H1 (cell line): ENCODE results near the gene LRRFIP1. TPM values are rescaled to one million over a fixed set of nuclear protein-coding genes. Genes with fewer than 3 reads are reported as not detected.

ENCODE experiments used
- CTCF ChIA-PET: fragments of 300-600 bp; sonication (Branson Sonifier 250); formaldehyde crosslinking; loops from one replicate; lab custom pipeline; 2021; ENCODE audit not compliant: partially characterized antibody; lab: Charles Lee
- POLR2A ChIA-PET: fragments of 300-600 bp; sonication (Branson Sonifier 250); formaldehyde crosslinking; loops from one replicate; lab custom pipeline; 2021; ENCODE audit warnings: inconsistent platforms; ENCODE audit not compliant: partially characterized antibody; lab: Charles Lee
- DNase-seq, 2 experiments: peaks; one replicate each; pipeline versions ENCODE4 v3.0.0 to v3.0.0-alpha.2; 2010 to 2022; ENCODE audit warnings: low spot score in 2 of 2, low read depth in 1 of 2, mixed read lengths in 1 of 2
- FAIRE-seq: peaks from 2 replicates; lab custom pipeline; 2011; peaks lifted over from hg19 to GRCh38; lab: Jason Lieb, UNC
- H2AFZ ChIP-seq: 2 replicates; pipeline ENCODE4 v1.8.1; 2012; ENCODE audit warnings: low read length, inconsistent platforms
- H2AK5ac ChIP-seq: 2 replicates; pipeline ENCODE4 v1.6.1; 2013; ENCODE audit warnings: low read depth, low read length
- H2BK120ac ChIP-seq: replicated peaks from 2 replicates; pipeline ENCODE3; 2013; ENCODE audit warnings: low read depth, low read length, inconsistent platforms
- H2BK12ac ChIP-seq: 2 replicates; pipeline ENCODE4 v1.6.1; 2013; ENCODE audit warnings: low read depth, low read length
- H2BK15ac ChIP-seq: 2 replicates; pipeline ENCODE4 v1.6.1; 2013; ENCODE audit warnings: low read length
- H2BK20ac ChIP-seq: 2 replicates; pipeline ENCODE4 v1.6.1; 2013; ENCODE audit warnings: low read length
- H2BK5ac ChIP-seq: 2 replicates; pipeline ENCODE4 v1.6.1; 2013; ENCODE audit warnings: low read depth, low read length
- H3K14ac ChIP-seq: 2 replicates; pipeline ENCODE4 v1.6.1; 2013; ENCODE audit warnings: inconsistent platforms; ENCODE audit not compliant: insufficient read length
- H3K18ac ChIP-seq: 2 replicates; pipeline ENCODE4 v1.6.1; 2013; ENCODE audit warnings: low read length; ENCODE audit errors: extremely low read depth
- H3K23ac ChIP-seq: 2 replicates; pipeline ENCODE4 v1.6.1; 2013; ENCODE audit warnings: inconsistent platforms; ENCODE audit not compliant: insufficient read length
- H3K23me2 ChIP-seq: 2 replicates; pipeline ENCODE4 v1.6.1; 2013; ENCODE audit warnings: low read depth, low read length
- H3K27ac ChIP-seq: 2 replicates; pipeline ENCODE4 v1.6.1; 2011; ENCODE audit warnings: low read depth, low read length, inconsistent platforms
- H3K27me3 ChIP-seq, 4 experiments: replicated peaks in 1 of 4; 1 replicate in 1 of 4; 2 replicates in 3 of 4; pipeline versions ENCODE4 v1.6.1 to v1.8.1; 2011 to 2013; ENCODE audit warnings: low read length in 3 of 4, mild to moderate bottlenecking in 3 of 4, inconsistent platforms in 2 of 4, mixed read lengths in 2 of 4, moderate library complexity in 1 of 4; ENCODE audit not compliant: control insufficient read depth in 3 of 4, insufficient read depth in 3 of 4; ENCODE audit errors: extremely low read depth in 1 of 4
- H3K36me3 ChIP-seq, 4 experiments: 2 replicates each; pipeline versions ENCODE4 v1.6.1 to v1.8.1; 2011 to 2013; ENCODE audit warnings: mild to moderate bottlenecking in 4 of 4, low read length in 3 of 4, moderate library complexity in 2 of 4, control low read depth in 1 of 4, inconsistent platforms in 1 of 4; ENCODE audit not compliant: insufficient read depth in 4 of 4, control insufficient read depth in 2 of 4
- H3K4ac ChIP-seq: replicated peaks from 2 replicates; pipeline ENCODE3; 2013; ENCODE audit warnings: low read length, low read depth, mixed read lengths, inconsistent platforms; ENCODE audit not compliant: insufficient read length
- H3K4me1 ChIP-seq, 4 experiments: replicated peaks in 1 of 4; 1 replicate in 1 of 4; 2 replicates in 3 of 4; pipeline versions ENCODE4 v1.6.1 to v1.8.1; 2011 to 2013; ENCODE audit warnings: low read length in 3 of 4, inconsistent platforms in 2 of 4, mixed read lengths in 1 of 4; ENCODE audit not compliant: insufficient read depth in 4 of 4, control insufficient read depth in 3 of 4
- H3K4me2 ChIP-seq, 2 experiments: 2 replicates each; pipeline versions ENCODE4 v1.6.1 to v1.8.1; 2011 to 2013; ENCODE audit warnings: low read depth in 2 of 2, low read length in 2 of 2, control low read depth in 1 of 2, inconsistent platforms in 1 of 2, mild to moderate bottlenecking in 1 of 2; ENCODE audit not compliant: insufficient read depth in 1 of 2
- H3K4me3 ChIP-seq, 4 experiments: fragments of 200-600, 300-600 bp in 1 of 4; sonication (generic), shearing (Covaris generic), sonication (Bioruptor Twin) in 1 of 4; 2 replicates each; pipeline versions ENCODE4 v1.5.1 to v1.8.1; 2011 to 2016; ENCODE audit warnings: low read length in 4 of 4, low read depth in 3 of 4, control low read depth in 2 of 4, inconsistent platforms in 2 of 4, mild to moderate bottlenecking in 2 of 4, mixed read lengths in 1 of 4, moderate library complexity in 1 of 4; ENCODE audit not compliant: insufficient read depth in 2 of 4; ENCODE audit errors: extremely low read depth in 1 of 4
- H3K56ac ChIP-seq: replicated peaks from 2 replicates; pipeline ENCODE3; 2013; ENCODE audit warnings: low read depth, mild to moderate bottlenecking, mixed read lengths, low read length, inconsistent platforms; ENCODE audit not compliant: insufficient read length
- H3K79me1 ChIP-seq: 2 replicates; pipeline ENCODE4 v1.6.1; 2013; ENCODE audit warnings: low read depth, low read length, control low read depth
- H3K79me2 ChIP-seq, 2 experiments: 2 replicates each; pipeline versions ENCODE4 v1.6.1 to v1.8.1; 2012 to 2013; ENCODE audit warnings: low read length in 2 of 2, mild to moderate bottlenecking in 2 of 2, inconsistent platforms in 1 of 2; ENCODE audit not compliant: insufficient read depth in 2 of 2, control insufficient read depth in 1 of 2
- H3K9ac ChIP-seq, 4 experiments: replicated peaks in 1 of 4; 1 replicate in 1 of 4; 2 replicates in 3 of 4; pipeline versions ENCODE4 v1.6.1 to v1.8.1; 2011 to 2013; ENCODE audit warnings: low read depth in 3 of 4, low read length in 3 of 4, control low read depth in 2 of 4, mild to moderate bottlenecking in 2 of 4, moderate library complexity in 2 of 4, inconsistent platforms in 1 of 4; ENCODE audit errors: extremely low read depth in 1 of 4
- H3K9me3 ChIP-seq, 2 experiments: 2 replicates each; pipeline versions ENCODE4 v1.6.1 to v1.8.1; 2012 to 2013; ENCODE audit warnings: mild to moderate bottlenecking in 2 of 2, moderate library complexity in 2 of 2, control low read depth in 1 of 2, inconsistent platforms in 1 of 2, low read depth in 1 of 2, low read length in 1 of 2, mixed read lengths in 1 of 2; ENCODE audit not compliant: insufficient read depth in 2 of 2
- H4K20me1 ChIP-seq, 2 experiments: replicated peaks in 1 of 2; 2 replicates each; pipeline versions ENCODE3 to v1.8.1; 2011 to 2013; ENCODE audit warnings: inconsistent platforms in 2 of 2, low read length in 2 of 2, mild to moderate bottlenecking in 1 of 2; ENCODE audit not compliant: insufficient read depth in 2 of 2, control insufficient read depth in 1 of 2
- H4K5ac ChIP-seq: 2 replicates; pipeline ENCODE4 v1.6.1; 2013; ENCODE audit warnings: low read length, low read depth, mixed read lengths, inconsistent platforms; ENCODE audit not compliant: insufficient read length
- H4K8ac ChIP-seq: 2 replicates; pipeline ENCODE4 v1.8.0; 2013; ENCODE audit warnings: mild to moderate bottlenecking, moderate library complexity, low read length, inconsistent platforms; ENCODE audit not compliant: insufficient read depth; ENCODE audit errors: extremely low read depth
- H4K91ac ChIP-seq: replicated peaks from 2 replicates; pipeline ENCODE3; 2013; ENCODE audit warnings: low read length, mixed read lengths, inconsistent platforms; ENCODE audit not compliant: insufficient read length
- ASH2L ChIP-seq: fragments of 200-600, 300-600 bp; sonication (generic); IDR thresholded peaks from one replicate; pipeline ENCODE4 v1.7.1; 2017; ENCODE audit warnings: low read length
- CBX5 ChIP-seq: fragments of 300-800, 300-1000 bp; sonication (generic); IDR thresholded peaks from 2 replicates; pipeline ENCODE4 v1.7.1; 2016; ENCODE audit warnings: antibody characterized with exemption, low read length, low read depth
- CREB1 ChIP-seq: IDR thresholded peaks from 2 replicates; pipeline ENCODE4 v1.6.1; 2012; ENCODE audit warnings: inconsistent platforms
- HDAC2 ChIP-seq, 2 experiments: fragments of 300-600 bp in 1 of 2; sonication (generic) in 1 of 2; IDR thresholded peaks; 2 replicates each; pipeline ENCODE4 v1.6.1; 2011 to 2012; ENCODE audit warnings: low read depth in 2 of 2, low read length in 2 of 2, mild to moderate bottlenecking in 2 of 2, moderate library complexity in 2 of 2, borderline replicate concordance in 1 of 2, inconsistent platforms in 1 of 2
- HDAC6 ChIP-seq: IDR thresholded peaks from one replicate; pipeline ENCODE4 v1.7.1; 2012; ENCODE audit warnings: low read depth, mild to moderate bottlenecking, inconsistent platforms, low read length, moderate library complexity
- KDM4A ChIP-seq: IDR thresholded peaks from one replicate; pipeline ENCODE4 v1.7.1; 2012; ENCODE audit warnings: low read depth, mild to moderate bottlenecking, moderate library complexity, low read length, inconsistent platforms; ENCODE audit not compliant: severe bottlenecking
- NRF1 ChIP-seq: IDR thresholded peaks from 2 replicates; pipeline ENCODE4 v1.6.1; 2011; ENCODE audit warnings: mild to moderate bottlenecking, low read depth, low read length, improper control_type of control experiment
- SP4 ChIP-seq: IDR thresholded peaks from 2 replicates; pipeline ENCODE4 v1.6.1; 2012; ENCODE audit warnings: low read length, inconsistent platforms
- TBP ChIP-seq: IDR thresholded peaks from 2 replicates; pipeline ENCODE4 v1.6.1; 2011; ENCODE audit warnings: low read depth, low read length, improper control_type of control experiment
- TEAD4 ChIP-seq: IDR thresholded peaks from 2 replicates; pipeline ENCODE4 v1.6.1; 2012; ENCODE audit warnings: low read depth, low read length, inconsistent platforms, mixed read lengths
- ZNF274 ChIP-seq: IDR thresholded peaks from 2 replicates; pipeline ENCODE4 v1.7.0; 2012; ENCODE audit warnings: low read length, borderline replicate concordance; ENCODE audit errors: extremely low read depth
- WGBS, 2 experiments: shearing (Covaris generic) in 1 of 2; methylation state at CpG; one replicate each; pipeline versions ENCODE4 v1.1.6 to v1.1.7; 2013 to 2015; ENCODE audit warnings: low lambda C conversion rate in 2 of 2, mixed read lengths in 2 of 2, inconsistent platforms in 1 of 2, low coverage in 1 of 2, missing lambda C conversion rate in 1 of 2; ENCODE audit not compliant: insufficient replicate concordance in 2 of 2, insufficient coverage in 1 of 2, insufficient read length in 1 of 2; ENCODE audit errors: extremely low coverage in 1 of 2, missing lambda C conversion rate in 1 of 2; 5-methylcytosine and 5-hydroxymethylcytosine counted together
- polyA plus RNA-seq, 7 experiments: library from polyadenylated mRNA; depleted of rRNA in 3 of 7; stranded (reverse) in 5 of 7; unstranded in 2 of 7; fragments of >200 nt in 5 of 7; fragments of 200-250 nt in 2 of 7; gene quantifications; 1 replicate in 5 of 7; 2 replicates in 1 of 7; 4 replicates in 1 of 7; pipeline versions ENCODE4 v1.2.1 to v1.2.3, GENCODE V29; 2011 to 2013; ENCODE audit warnings: missing spikeins in 2 of 7, mixed read lengths in 2 of 7
- total RNA-seq: library from RNA; stranded (reverse); fragmentation: NEBNext Ultra II Directional; extraction: Animal tissue kit (Norgen Biotek cat#: 25700); gene quantifications from 2 replicates; pipeline ENCODE4 v1.2.1, GENCODE V29; 2021
- TF ChIP-seq, protein P1 (sequence below): IDR thresholded peaks from 2 replicates; pipeline ENCODE4 v1.6.1; 2012; ENCODE audit warnings: low read length, inconsistent platforms
- TF ChIP-seq, protein P2 (sequence below): IDR thresholded peaks from 2 replicates; pipeline ENCODE4 v1.6.1; 2011; ENCODE audit warnings: low read depth, mild to moderate bottlenecking, low read length; ENCODE audit not compliant: insufficient read depth

Gene LRRFIP1
- total and polyA plus RNA-seq, 2 of the 8 experiments (the other 6 are each of a cell fraction or from before 2014, with no cell fraction given), result 12.1 to 75.8 TPM

DNA sequence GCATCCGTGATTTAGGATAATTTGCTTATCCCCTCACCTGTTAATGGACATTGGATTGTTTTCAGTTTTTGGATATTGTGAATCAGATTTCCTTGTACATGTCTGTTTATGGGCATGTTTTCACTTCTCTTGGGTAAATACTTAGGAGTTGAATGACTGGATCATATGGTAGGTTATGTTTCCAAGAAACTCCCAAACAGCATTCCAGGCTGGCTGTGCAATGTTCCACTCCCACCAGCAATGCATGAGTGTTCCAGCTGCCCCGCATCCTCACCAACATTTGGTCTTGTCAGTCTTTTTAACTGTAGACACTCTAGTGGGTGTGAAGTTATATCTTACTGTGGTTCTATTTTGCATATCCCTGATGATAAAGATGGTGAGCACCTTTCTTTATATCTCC lies 8.9 kb upstream of the LRRFIP1 start:
- no peak for DNase-seq
- Histone ChIP-seq H3K36me3 (no peaks in the 10 kb centered on the region), H3K4me3 (no peak overlapping the region), H3K27ac (no peak overlapping the region), H3K18ac (no peak overlapping the region), H2AFZ (no peak overlapping the region), H2BK20ac (no peak overlapping the region), H3K23ac (no peak overlapping the region), H2BK15ac (no peak overlapping the region), H3K56ac (no peak overlapping the region), H3K79me2 (no peaks in the 10 kb centered on the region), H2BK12ac (no peak overlapping the region), H3K4me2 (no peak overlapping the region), H3K9me3 (no peaks in the 10 kb centered on the region), H2AK5ac (no peak overlapping the region), H3K4ac (no peak overlapping the region), H4K91ac (no peak overlapping the region), H2BK120ac (no peak overlapping the region), H4K8ac (no peak overlapping the region), H4K20me1 (no peaks in the 10 kb centered on the region), H4K5ac (no peak overlapping the region), H3K4me1 (peaks cover 7 to 21% (median 17%) of the 10 kb centered on the region in 4 experiments), H3K27me3 (no peaks in the 10 kb centered on the region; a peak in 1 of 7 replicates), H3K14ac (no peak overlapping the region), H3K9ac (no peak overlapping the region), H3K79me1 (no peaks in the 10 kb centered on the region), H3K23me2 (no peaks in the 10 kb centered on the region), H2BK5ac (no peak overlapping the region)
- WGBS, 2 experiments, result 91% methylated on average over 2 of the region's 2 CpGs; no CpG with 5 or more reads in 1 of the 2 experiments
- ChIA-PET CTCF (interaction anchor here (0.5 to 0.6 kb wide), 2 partner anchors 65 to 89 kb away, joined by 3 to 4 read pairs; no protein-coding TSS in a partner anchor), POLR2A (no interaction called here)
- FAIRE-seq, result no peak
- TF ChIP-seq, protein P1, sequence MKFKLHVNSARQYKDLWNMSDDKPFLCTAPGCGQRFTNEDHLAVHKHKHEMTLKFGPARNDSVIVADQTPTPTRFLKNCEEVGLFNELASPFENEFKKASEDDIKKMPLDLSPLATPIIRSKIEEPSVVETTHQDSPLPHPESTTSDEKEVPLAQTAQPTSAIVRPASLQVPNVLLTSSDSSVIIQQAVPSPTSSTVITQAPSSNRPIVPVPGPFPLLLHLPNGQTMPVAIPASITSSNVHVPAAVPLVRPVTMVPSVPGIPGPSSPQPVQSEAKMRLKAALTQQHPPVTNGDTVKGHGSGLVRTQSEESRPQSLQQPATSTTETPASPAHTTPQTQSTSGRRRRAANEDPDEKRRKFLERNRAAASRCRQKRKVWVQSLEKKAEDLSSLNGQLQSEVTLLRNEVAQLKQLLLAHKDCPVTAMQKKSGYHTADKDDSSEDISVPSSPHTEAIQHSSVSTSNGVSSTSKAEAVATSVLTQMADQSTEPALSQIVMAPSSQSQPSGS, result no peak
- TF ChIP-seq HDAC2 (IDR thresholded peaks at IDR 0.05; ENCODE audit: borderline replicate concordance in 1 of 2, low read depth in 2 of 2, low read length in 2 of 2), result no peak
- TF ChIP-seq TBP, result no peak
- no peak for TF ChIP-seq SP4
- TF ChIP-seq, protein P2, sequence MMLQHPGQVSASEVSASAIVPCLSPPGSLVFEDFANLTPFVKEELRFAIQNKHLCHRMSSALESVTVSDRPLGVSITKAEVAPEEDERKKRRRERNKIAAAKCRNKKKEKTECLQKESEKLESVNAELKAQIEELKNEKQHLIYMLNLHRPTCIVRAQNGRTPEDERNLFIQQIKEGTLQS, result no peak
- no peak for TF ChIP-seq ZNF274
- TF ChIP-seq ASH2L, result no peak
- no peak for TF ChIP-seq HDAC6
- no peak for TF ChIP-seq KDM4A
- TF ChIP-seq CREB1, result no peak
- no peak for TF ChIP-seq NRF1
- TF ChIP-seq TEAD4, result no peak
- TF ChIP-seq CBX5, result no peak
